ENCODE results near the gene GAS5.
"Not testable (repeated sequence)": the region's sequence is repeated elsewhere in the genome, so short reads cannot be mapped to it uniquely, and the experiment has no call there.

Gene GAS5

GRCh38 chr1:173862769-173863223 is 5.0 kb downstream of the GAS5 start:
- Histone ChIP-seq H3K27me3 (ENCODE audit: insufficient read depth, low read length) (no peaks in the 10 kb centered on the region), H3K9ac (ENCODE audit: low read length) (no peak overlapping the region), H4K20me1 (ENCODE audit: insufficient read depth, low read length) (no peaks in the 10 kb centered on the region), H3K36me3 (ENCODE audit: insufficient read depth, low read length) (peaks cover 77% of the 10 kb centered on the region), H3K27ac (ENCODE audit: low read depth, low read length, poor library complexity, severe bottlenecking) (peak overlapping the region; percentile 61), H2AFZ (ENCODE audit: low read length) (no peak overlapping the region), H3K4me1 (ENCODE audit: insufficient read depth, low read length, severe bottlenecking) (peaks cover 38% of the 10 kb centered on the region), H3K79me2 (ENCODE audit: insufficient read depth, low read length) (peaks cover 21% of the 10 kb centered on the region), H3K9me3 (ENCODE audit: low read length) (no peaks in the 10 kb centered on the region), H3K9me2 (ENCODE audit: low read depth, low read length) (no peaks in the 10 kb centered on the region), H3F3A (ENCODE audit: insufficient read depth, low read length) (peaks cover 37% of the 10 kb centered on the region; the same call in 1 of the 2 replicates), H3K4me3 (ENCODE audit: low read depth, low read length, poor library complexity, severe bottlenecking) (no peak overlapping the region), H3K4me2 (ENCODE audit: low read length) (peak overlapping the region; percentile 89; the same call in 1 of the 2 replicates)
- no peak for TF ChIP-seq EZH2 (IDR thresholded peaks at IDR 0.05; ENCODE audit: borderline replicate concordance, low read length)
- TF ChIP-seq, protein P1, sequence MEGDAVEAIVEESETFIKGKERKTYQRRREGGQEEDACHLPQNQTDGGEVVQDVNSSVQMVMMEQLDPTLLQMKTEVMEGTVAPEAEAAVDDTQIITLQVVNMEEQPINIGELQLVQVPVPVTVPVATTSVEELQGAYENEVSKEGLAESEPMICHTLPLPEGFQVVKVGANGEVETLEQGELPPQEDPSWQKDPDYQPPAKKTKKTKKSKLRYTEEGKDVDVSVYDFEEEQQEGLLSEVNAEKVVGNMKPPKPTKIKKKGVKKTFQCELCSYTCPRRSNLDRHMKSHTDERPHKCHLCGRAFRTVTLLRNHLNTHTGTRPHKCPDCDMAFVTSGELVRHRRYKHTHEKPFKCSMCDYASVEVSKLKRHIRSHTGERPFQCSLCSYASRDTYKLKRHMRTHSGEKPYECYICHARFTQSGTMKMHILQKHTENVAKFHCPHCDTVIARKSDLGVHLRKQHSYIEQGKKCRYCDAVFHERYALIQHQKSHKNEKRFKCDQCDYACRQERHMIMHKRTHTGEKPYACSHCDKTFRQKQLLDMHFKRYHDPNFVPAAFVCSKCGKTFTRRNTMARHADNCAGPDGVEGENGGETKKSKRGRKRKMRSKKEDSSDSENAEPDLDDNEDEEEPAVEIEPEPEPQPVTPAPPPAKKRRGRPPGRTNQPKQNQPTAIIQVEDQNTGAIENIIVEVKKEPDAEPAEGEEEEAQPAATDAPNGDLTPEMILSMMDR (IDR thresholded peaks at IDR 0.05; ENCODE audit: low read length) = no peak

DNA sequence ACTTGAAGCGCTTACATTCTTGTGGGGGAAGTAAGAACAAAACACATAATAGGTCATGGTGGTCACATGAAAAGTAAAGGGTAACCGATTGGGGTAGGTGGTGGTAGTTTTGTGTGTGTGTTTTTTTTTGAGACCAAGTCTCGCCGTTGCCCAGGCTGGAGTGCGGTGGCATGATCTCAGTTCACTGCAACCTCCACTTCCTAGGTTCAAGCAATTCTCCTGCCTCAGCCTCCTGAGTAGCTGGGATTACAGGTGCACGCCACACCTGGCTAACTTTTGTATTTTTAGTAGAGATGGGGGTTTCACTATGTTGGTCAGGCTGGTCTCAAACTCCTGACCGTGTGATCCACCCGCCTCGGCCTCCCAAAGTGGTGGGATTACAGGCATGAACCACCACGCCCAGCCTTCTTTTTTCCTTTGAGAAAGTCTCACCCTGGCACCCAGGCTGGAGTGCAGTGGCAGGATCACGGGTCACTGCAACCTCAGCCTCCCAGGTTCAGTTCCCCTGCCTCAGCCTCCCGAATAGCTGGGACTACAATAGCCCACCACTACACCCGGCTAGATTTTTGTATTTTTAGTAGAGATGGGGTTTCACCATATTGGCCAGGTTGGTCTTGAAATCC is 5.5 kb downstream of the GAS5 start:
- Histone ChIP-seq H3K79me2 (ENCODE audit: insufficient read depth, low read length) (peaks cover 17% of the 10 kb centered on the region), H3K36me3 (ENCODE audit: insufficient read depth, low read length) (peaks cover 78% of the 10 kb centered on the region), H3K27ac (ENCODE audit: low read depth, low read length, poor library complexity, severe bottlenecking) (peak overlapping the region; percentile 61), H3K4me1 (ENCODE audit: insufficient read depth, low read length, severe bottlenecking) (peaks cover 38% of the 10 kb centered on the region), H3F3A (ENCODE audit: insufficient read depth, low read length) (peaks cover 37% of the 10 kb centered on the region; the same call in 1 of the 2 replicates)
- H3K4me2 ChIP-seq (ENCODE audit: low read length); H3K9ac ChIP-seq (ENCODE audit: low read length); H4K20me1 ChIP-seq (ENCODE audit: insufficient read depth, low read length); H2AFZ ChIP-seq (ENCODE audit: low read length); H3K27me3 ChIP-seq (ENCODE audit: insufficient read depth, low read length); H3K9me2 ChIP-seq (ENCODE audit: low read depth, low read length); H3K9me3 ChIP-seq (ENCODE audit: low read length); H3K4me3 ChIP-seq (ENCODE audit: low read depth, low read length, poor library complexity, severe bottlenecking): not testable (repeated sequence)

GRCh38 chr1:173861731-173862145 is 6.1 kb downstream of the GAS5 start:
- H3K4me1 ChIP-seq (ENCODE audit: insufficient read depth, low read length, severe bottlenecking) = peaks cover 36% of the 10 kb centered on the region
- H3K9me3 ChIP-seq (ENCODE audit: low read length) = no peaks in the 10 kb centered on the region
- H3K9me2 ChIP-seq (ENCODE audit: low read depth, low read length) = no peaks in the 10 kb centered on the region
- H3K79me2 ChIP-seq (ENCODE audit: insufficient read depth, low read length) = peaks cover 12% of the 10 kb centered on the region
- no peak overlapping the region for H3K9ac ChIP-seq (ENCODE audit: low read length)
- no peak overlapping the region for H2AFZ ChIP-seq (ENCODE audit: low read length)
- H3F3A ChIP-seq (ENCODE audit: insufficient read depth, low read length) = peaks cover 37% of the 10 kb centered on the region; the same call in 1 of the 2 replicates
- H3K36me3 ChIP-seq (ENCODE audit: insufficient read depth, low read length) = peaks cover 78% of the 10 kb centered on the region
- H3K27ac ChIP-seq (ENCODE audit: low read depth, low read length, poor library complexity, severe bottlenecking) = peak overlapping the region; percentile 61
- no peaks in the 10 kb centered on the region for H4K20me1 ChIP-seq (ENCODE audit: insufficient read depth, low read length)
- no peak for TF ChIP-seq EZH2 (IDR thresholded peaks at IDR 0.05; ENCODE audit: borderline replicate concordance, low read length)
- TF ChIP-seq, protein P1 (IDR thresholded peaks at IDR 0.05; ENCODE audit: low read length) = no peak
- no peak overlapping the region for H3K4me2 ChIP-seq (ENCODE audit: low read length)
- no peak overlapping the region for H3K4me3 ChIP-seq (ENCODE audit: low read depth, low read length, poor library complexity, severe bottlenecking)
- H3K27me3 ChIP-seq (ENCODE audit: insufficient read depth, low read length) = no peaks in the 10 kb centered on the region

GRCh38 chr1:173860065-173860464 is 7.7 kb downstream of the GAS5 start:
- Histone ChIP-seq H4K20me1 (ENCODE audit: insufficient read depth, low read length) (no peaks in the 10 kb centered on the region), H3K27ac (ENCODE audit: low read depth, low read length, poor library complexity, severe bottlenecking) (no peak overlapping the region)
- TF ChIP-seq, protein P1 (IDR thresholded peaks at IDR 0.05; ENCODE audit: low read length) = no peak
- TF ChIP-seq EZH2 (IDR thresholded peaks at IDR 0.05; ENCODE audit: borderline replicate concordance, low read length) = no peak

GRCh38 chr1:173859547-173859946 is 8.2 kb downstream of the GAS5 start:
- Histone ChIP-seq H3F3A (ENCODE audit: insufficient read depth, low read length) (peaks cover 27% of the 10 kb centered on the region; the same call in 1 of the 2 replicates), H3K4me1 (ENCODE audit: insufficient read depth, low read length, severe bottlenecking) (peaks cover 15% of the 10 kb centered on the region), H3K36me3 (ENCODE audit: insufficient read depth, low read length) (peaks cover 75% of the 10 kb centered on the region)
- not testable (repeated sequence) for H3K9me3 ChIP-seq (ENCODE audit: low read length); H3K4me3 ChIP-seq (ENCODE audit: low read depth, low read length, poor library complexity, severe bottlenecking); H3K27me3 ChIP-seq (ENCODE audit: insufficient read depth, low read length); H3K79me2 ChIP-seq (ENCODE audit: insufficient read depth, low read length); H2AFZ ChIP-seq (ENCODE audit: low read length); H3K27ac ChIP-seq (ENCODE audit: low read depth, low read length, poor library complexity, severe bottlenecking); H3K9me2 ChIP-seq (ENCODE audit: low read depth, low read length); H4K20me1 ChIP-seq (ENCODE audit: insufficient read depth, low read length); H3K4me2 ChIP-seq (ENCODE audit: low read length); H3K9ac ChIP-seq (ENCODE audit: low read length)

More at GRCh38 chr1:173860065-173860464, 7.7 kb downstream of the GAS5 start:
- Histone ChIP-seq H3K27me3 (ENCODE audit: insufficient read depth, low read length) (no peaks in the 10 kb centered on the region), H3K4me2 (ENCODE audit: low read length) (no peak overlapping the region), H2AFZ (ENCODE audit: low read length) (no peak overlapping the region), H3K36me3 (ENCODE audit: insufficient read depth, low read length) (peaks cover 76% of the 10 kb centered on the region), H3K79me2 (ENCODE audit: insufficient read depth, low read length) (no peaks in the 10 kb centered on the region), H3K4me3 (ENCODE audit: low read depth, low read length, poor library complexity, severe bottlenecking) (no peak overlapping the region), H3K4me1 (ENCODE audit: insufficient read depth, low read length, severe bottlenecking) (peaks cover 20% of the 10 kb centered on the region), H3K9me2 (ENCODE audit: low read depth, low read length) (no peaks in the 10 kb centered on the region), H3F3A (ENCODE audit: insufficient read depth, low read length) (peaks cover 30% of the 10 kb centered on the region; the same call in 1 of the 2 replicates), H3K9me3 (ENCODE audit: low read length) (no peaks in the 10 kb centered on the region), H3K9ac (ENCODE audit: low read length) (no peak overlapping the region)
